ENCODE measurements around the gene PLAAT2. TPM values are rescaled to one million over a fixed set of nuclear protein-coding genes. Genes with fewer than 3 reads are reported as not detected.
"Not testable (repeated sequence)": the region's sequence is repeated elsewhere in the genome, so short reads cannot be mapped to it uniquely, and the experiment has no call there.

Gene PLAAT2
- total RNA-seq, 1 experiment from 2014 or later: 7.3 TPM

DNA sequence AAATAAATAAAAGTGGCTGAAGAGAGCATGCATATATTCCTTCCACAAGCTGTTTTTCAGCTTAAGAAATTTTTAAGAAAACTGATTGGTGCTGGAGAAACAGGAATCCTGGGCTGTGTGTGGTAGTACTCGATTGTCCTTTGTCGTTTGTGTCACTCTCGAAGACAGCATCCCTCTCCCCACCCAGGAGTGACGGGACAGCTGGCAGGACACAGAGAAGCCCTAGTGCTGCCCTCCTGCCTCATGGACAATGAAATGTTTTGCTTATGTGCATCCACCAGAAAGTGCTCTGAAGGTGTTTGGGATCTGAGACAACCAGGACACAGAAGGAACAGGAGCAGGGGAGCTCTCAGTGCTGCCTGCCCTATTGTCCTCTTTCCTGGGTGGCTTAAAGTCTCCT, 13.8 kb downstream of the PLAAT2 start:
- no peak overlapping the region for H3K27ac Mint-ChIP-seq (ENCODE audit: unreplicated experiment)
- no peaks in the 10 kb centered on the region for H3K9me3 Mint-ChIP-seq (ENCODE audit: low read depth, unreplicated experiment)
- H3K4me1 Mint-ChIP-seq (ENCODE audit: low read depth, unreplicated experiment): peaks cover 10% of the 10 kb centered on the region
- H3K4me3 Mint-ChIP-seq (ENCODE audit: low read depth, unreplicated experiment): no peak overlapping the region
- peaks cover 5% of the 10 kb centered on the region for H3K36me3 Mint-ChIP-seq (ENCODE audit: insufficient read depth, unreplicated experiment)
- no peak for DNase-seq
- no TSS peak for BruUV-seq (replicated peaks)
- no peaks in the 10 kb centered on the region for H3K27me3 Mint-ChIP-seq (ENCODE audit: unreplicated experiment)
- intact Hi-C loops (cut with micrococcal nuclease; ENCODE audit: unreplicated experiment): no loop called here
- CTCF ChIA-PET: interaction anchor here (0.6 kb wide), 2 partner anchors 735 to 822 kb away, joined by 3 to 4 read pairs; no protein-coding TSS in a partner anchor
- TF ChIP-seq, protein P1, sequence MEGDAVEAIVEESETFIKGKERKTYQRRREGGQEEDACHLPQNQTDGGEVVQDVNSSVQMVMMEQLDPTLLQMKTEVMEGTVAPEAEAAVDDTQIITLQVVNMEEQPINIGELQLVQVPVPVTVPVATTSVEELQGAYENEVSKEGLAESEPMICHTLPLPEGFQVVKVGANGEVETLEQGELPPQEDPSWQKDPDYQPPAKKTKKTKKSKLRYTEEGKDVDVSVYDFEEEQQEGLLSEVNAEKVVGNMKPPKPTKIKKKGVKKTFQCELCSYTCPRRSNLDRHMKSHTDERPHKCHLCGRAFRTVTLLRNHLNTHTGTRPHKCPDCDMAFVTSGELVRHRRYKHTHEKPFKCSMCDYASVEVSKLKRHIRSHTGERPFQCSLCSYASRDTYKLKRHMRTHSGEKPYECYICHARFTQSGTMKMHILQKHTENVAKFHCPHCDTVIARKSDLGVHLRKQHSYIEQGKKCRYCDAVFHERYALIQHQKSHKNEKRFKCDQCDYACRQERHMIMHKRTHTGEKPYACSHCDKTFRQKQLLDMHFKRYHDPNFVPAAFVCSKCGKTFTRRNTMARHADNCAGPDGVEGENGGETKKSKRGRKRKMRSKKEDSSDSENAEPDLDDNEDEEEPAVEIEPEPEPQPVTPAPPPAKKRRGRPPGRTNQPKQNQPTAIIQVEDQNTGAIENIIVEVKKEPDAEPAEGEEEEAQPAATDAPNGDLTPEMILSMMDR (IDR thresholded peaks at IDR 0.05; ENCODE audit: unreplicated experiment): no peak

DNA sequence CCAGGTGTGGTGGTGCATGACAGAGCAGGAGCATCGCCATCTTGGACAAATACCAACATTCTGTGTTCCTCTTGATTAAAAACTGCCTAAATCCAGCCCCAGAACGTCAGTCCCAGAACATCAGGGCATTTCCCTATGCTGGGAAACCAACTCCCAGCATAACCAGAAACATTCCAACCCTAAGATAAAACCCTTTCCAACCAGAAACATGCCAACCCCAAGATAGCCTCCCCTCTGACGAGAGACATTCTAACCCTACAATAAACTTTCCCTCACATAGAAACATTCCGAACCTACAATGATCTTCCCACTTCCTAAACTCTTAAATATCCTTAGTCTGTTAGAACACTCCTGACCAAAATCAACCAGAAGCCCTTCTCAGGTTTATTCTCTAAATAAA, 15.0 kb downstream of the PLAAT2 start:
- Mint-ChIP-seq H3K4me3 (ENCODE audit: low read depth, unreplicated experiment) (no peak overlapping the region), H3K27ac (ENCODE audit: unreplicated experiment) (no peak overlapping the region), H3K9me3 (ENCODE audit: low read depth, unreplicated experiment) (no peaks in the 10 kb centered on the region), H3K4me1 (ENCODE audit: low read depth, unreplicated experiment) (peaks cover 8% of the 10 kb centered on the region), H3K36me3 (ENCODE audit: insufficient read depth, unreplicated experiment) (peaks cover 4% of the 10 kb centered on the region), H3K27me3 (ENCODE audit: unreplicated experiment) (no peaks in the 10 kb centered on the region)
- TF ChIP-seq, protein P1 (IDR thresholded peaks at IDR 0.05; ENCODE audit: unreplicated experiment): no peak
- CTCF ChIA-PET: interaction anchor here (0.6 kb wide), 1 partner anchor 562 kb away, joined by 4 read pairs; no protein-coding TSS in a partner anchor
- DNase-seq: no peak
- BruUV-seq (replicated peaks): no TSS peak
- intact Hi-C loops (cut with micrococcal nuclease; ENCODE audit: unreplicated experiment): no loop called here

DNA sequence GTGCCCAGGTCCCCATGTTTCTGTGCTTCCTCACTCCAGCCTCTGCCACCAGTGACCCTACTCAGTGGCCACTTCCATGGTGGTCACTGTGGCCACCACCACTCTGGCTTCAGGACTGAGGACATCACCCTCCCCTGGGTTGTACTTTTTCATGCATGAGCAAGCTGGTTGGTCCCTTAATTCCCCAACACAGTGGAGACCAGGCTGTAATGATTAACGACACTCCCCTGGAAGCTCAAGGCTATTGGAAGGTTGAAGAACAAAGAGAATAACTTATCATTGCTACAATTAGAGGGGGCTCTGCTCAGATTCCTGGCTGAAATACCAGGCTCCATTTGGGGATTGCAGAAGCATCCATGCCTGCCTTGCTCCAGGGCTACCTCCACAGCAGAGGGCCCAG, 16.1 kb downstream of the PLAAT2 start:
- Mint-ChIP-seq H3K36me3 (ENCODE audit: insufficient read depth, unreplicated experiment) (no peaks in the 10 kb centered on the region), H3K27ac (ENCODE audit: unreplicated experiment) (peak overlapping the region; percentile 21), H3K4me3 (ENCODE audit: low read depth, unreplicated experiment) (no peak overlapping the region), H3K4me1 (ENCODE audit: low read depth, unreplicated experiment) (no peaks in the 10 kb centered on the region), H3K9me3 (ENCODE audit: low read depth, unreplicated experiment) (no peaks in the 10 kb centered on the region), H3K27me3 (ENCODE audit: unreplicated experiment) (no peaks in the 10 kb centered on the region)
- CTCF ChIA-PET: no interaction called here
- DNase-seq: no peak
- intact Hi-C loops (cut with micrococcal nuclease; ENCODE audit: unreplicated experiment): no loop called here
- BruUV-seq (replicated peaks): no TSS peak
- TF ChIP-seq, protein P1 (IDR thresholded peaks at IDR 0.05; ENCODE audit: unreplicated experiment): no peak

DNA sequence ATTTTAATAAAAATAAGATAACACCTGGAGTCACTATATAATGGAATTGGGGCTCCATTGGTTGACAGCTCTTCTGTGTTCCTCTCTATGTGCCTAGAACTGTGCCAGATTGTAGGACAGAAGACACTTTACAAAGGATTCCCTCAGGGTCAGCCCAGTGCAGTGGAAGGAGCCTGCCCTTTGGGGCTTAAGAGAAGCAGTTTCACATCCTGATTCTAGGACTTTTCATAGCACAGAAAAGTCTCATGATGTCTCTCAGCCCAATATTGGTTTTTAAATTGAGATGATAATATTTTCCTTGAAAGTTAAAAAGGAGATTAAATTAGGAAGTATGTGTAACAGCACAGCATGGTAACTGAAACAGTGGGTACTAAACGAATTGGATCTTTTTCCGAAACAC, 19.5 kb downstream of the PLAAT2 start:
- Mint-ChIP-seq H3K4me1 (ENCODE audit: low read depth, unreplicated experiment) (no peaks in the 10 kb centered on the region), H3K27ac (ENCODE audit: unreplicated experiment) (no peak overlapping the region), H3K36me3 (ENCODE audit: insufficient read depth, unreplicated experiment) (peaks cover 2% of the 10 kb centered on the region), H3K27me3 (ENCODE audit: unreplicated experiment) (no peaks in the 10 kb centered on the region), H3K9me3 (ENCODE audit: low read depth, unreplicated experiment) (no peaks in the 10 kb centered on the region), H3K4me3 (ENCODE audit: low read depth, unreplicated experiment) (no peak overlapping the region)
- BruUV-seq (replicated peaks): no TSS peak
- CTCF ChIA-PET: no interaction called here
- intact Hi-C loops (cut with micrococcal nuclease; ENCODE audit: unreplicated experiment): no loop called here
- TF ChIP-seq, protein P1 (IDR thresholded peaks at IDR 0.05; ENCODE audit: unreplicated experiment): no peak
- no peak for DNase-seq

DNA sequence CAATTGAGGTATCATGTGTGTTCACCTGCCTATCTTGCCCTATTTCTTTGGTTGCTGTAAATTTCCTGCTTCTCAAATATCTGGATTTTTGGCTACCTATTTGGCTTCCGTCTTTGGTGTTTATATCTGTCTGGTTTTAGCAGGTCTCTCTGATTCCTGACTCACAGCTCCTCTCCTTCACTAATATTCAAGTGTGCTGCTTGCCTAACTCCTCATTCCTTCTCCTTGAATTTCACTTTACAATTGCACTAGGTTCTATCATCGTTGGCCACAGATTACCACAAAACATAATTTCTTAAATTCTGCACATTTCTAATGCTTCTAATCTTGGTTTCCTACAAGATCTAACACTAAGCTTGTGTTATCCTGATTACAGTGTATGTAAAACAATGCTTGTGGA, 20.7 kb downstream of the PLAAT2 start:
- intact Hi-C loops (cut with micrococcal nuclease; ENCODE audit: unreplicated experiment); CTCF ChIA-PET: not testable (repeated sequence)

More for the DNA sequence above, 20.7 kb downstream of the PLAAT2 start:
- DNase-seq; H3K9me3 Mint-ChIP-seq (ENCODE audit: low read depth, unreplicated experiment); BruUV-seq (replicated peaks); H3K27ac Mint-ChIP-seq (ENCODE audit: unreplicated experiment); H3K4me3 Mint-ChIP-seq (ENCODE audit: low read depth, unreplicated experiment); H3K27me3 Mint-ChIP-seq (ENCODE audit: unreplicated experiment); H3K4me1 Mint-ChIP-seq (ENCODE audit: low read depth, unreplicated experiment): not testable (repeated sequence)
- H3K36me3 Mint-ChIP-seq (ENCODE audit: insufficient read depth, unreplicated experiment): peaks cover 10% of the 10 kb centered on the region
